Measurements from ENCODE around the gene SLC6A12. TPM values are rescaled to one million over a fixed set of nuclear protein-coding genes. Genes with fewer than 3 reads are reported as not detected.

Gene SLC6A12
- total RNA-seq, 6 experiments from 2014 or later: not detected

DNA sequence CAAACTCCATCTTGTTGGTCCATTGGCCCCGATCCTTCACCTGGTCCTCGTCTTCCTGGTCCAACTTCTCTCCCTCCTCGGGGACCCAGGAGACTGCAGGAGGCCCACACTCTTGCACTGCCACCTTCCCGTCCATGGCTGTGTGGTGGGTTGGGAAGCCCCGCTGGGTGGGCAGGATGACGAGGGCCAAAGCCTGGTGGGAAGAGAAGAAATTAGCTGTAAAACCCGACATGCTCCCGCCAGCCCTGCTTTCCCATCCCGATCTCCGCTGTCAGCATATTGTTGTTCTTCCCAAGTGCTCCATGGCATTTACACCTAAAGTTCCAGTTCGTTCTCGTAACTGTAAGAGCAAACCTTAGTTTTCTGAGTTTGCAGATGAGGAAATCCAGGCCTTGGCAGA, 4.1 kb downstream of the SLC6A12 start:
- TF ChIP-seq, protein P1, sequence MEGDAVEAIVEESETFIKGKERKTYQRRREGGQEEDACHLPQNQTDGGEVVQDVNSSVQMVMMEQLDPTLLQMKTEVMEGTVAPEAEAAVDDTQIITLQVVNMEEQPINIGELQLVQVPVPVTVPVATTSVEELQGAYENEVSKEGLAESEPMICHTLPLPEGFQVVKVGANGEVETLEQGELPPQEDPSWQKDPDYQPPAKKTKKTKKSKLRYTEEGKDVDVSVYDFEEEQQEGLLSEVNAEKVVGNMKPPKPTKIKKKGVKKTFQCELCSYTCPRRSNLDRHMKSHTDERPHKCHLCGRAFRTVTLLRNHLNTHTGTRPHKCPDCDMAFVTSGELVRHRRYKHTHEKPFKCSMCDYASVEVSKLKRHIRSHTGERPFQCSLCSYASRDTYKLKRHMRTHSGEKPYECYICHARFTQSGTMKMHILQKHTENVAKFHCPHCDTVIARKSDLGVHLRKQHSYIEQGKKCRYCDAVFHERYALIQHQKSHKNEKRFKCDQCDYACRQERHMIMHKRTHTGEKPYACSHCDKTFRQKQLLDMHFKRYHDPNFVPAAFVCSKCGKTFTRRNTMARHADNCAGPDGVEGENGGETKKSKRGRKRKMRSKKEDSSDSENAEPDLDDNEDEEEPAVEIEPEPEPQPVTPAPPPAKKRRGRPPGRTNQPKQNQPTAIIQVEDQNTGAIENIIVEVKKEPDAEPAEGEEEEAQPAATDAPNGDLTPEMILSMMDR (IDR thresholded peaks at IDR 0.05): no peak
- H3K36me3 Mint-ChIP-seq (ENCODE audit: low read depth): no peaks in the 10 kb centered on the region
- H3K9me3 Mint-ChIP-seq: no peaks in the 10 kb centered on the region
- H3K27ac Mint-ChIP-seq: no peak overlapping the region
- peaks cover 56% of the 10 kb centered on the region for H3K27me3 Mint-ChIP-seq (ENCODE audit: insufficient read depth)
- H3K4me3 Mint-ChIP-seq: no peak overlapping the region
- peaks cover 6% of the 10 kb centered on the region for H3K4me1 Mint-ChIP-seq (ENCODE audit: low read depth)
- no peak for DNase-seq

- Mint-ChIP-seq H3K27ac (no peak overlapping the region), H3K9me3 (no peaks in the 10 kb centered on the region), H3K4me1 (ENCODE audit: low read depth) (peaks cover 6% of the 10 kb centered on the region), H3K27me3 (ENCODE audit: insufficient read depth) (peaks cover 55% of the 10 kb centered on the region), H3K36me3 (ENCODE audit: low read depth) (no peaks in the 10 kb centered on the region), H3K4me3 (no peak overlapping the region)
- TF ChIP-seq, protein P1 (IDR thresholded peaks at IDR 0.05): no peak
- no peak for DNase-seq
Measured at GRCh38 chr12:209246-209645, 4.7 kb downstream of the SLC6A12 start.

GRCh38 chr12:208813-209212, 5.1 kb downstream of the SLC6A12 start:
- no peak overlapping the region for H3K27ac Mint-ChIP-seq
- DNase-seq: no peak
- H3K27me3 Mint-ChIP-seq (ENCODE audit: insufficient read depth): peaks cover 57% of the 10 kb centered on the region
- H3K4me1 Mint-ChIP-seq (ENCODE audit: low read depth): peaks cover 2% of the 10 kb centered on the region
- no peaks in the 10 kb centered on the region for H3K9me3 Mint-ChIP-seq
- H3K36me3 Mint-ChIP-seq (ENCODE audit: low read depth): no peaks in the 10 kb centered on the region
- H3K4me3 Mint-ChIP-seq: no peak overlapping the region
- TF ChIP-seq, protein P1 (IDR thresholded peaks at IDR 0.05): no peak

DNA sequence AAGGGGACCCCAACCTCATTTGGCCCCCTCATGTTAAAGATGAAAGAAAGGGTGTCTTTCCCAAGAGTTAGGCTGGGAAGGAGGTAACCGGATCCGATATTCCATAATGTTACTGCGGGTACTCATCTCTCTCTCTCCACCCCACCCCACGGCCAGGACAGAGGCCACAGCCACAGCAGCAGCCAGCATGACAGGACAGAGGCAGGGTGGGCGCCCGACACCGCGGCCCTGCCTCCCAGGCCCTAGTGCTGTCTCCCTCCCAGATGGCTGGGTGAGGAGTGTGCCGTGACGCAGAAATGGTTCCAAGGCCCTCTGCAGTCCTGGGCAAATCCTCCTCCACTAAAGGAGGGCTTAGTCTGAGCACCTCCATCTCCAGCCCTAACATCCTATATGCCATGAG, 6.2 kb downstream of the SLC6A12 start:
- DNase-seq: no peak
- Mint-ChIP-seq H3K4me1 (ENCODE audit: low read depth) (no peaks in the 10 kb centered on the region), H3K9me3 (no peaks in the 10 kb centered on the region), H3K36me3 (ENCODE audit: low read depth) (no peaks in the 10 kb centered on the region), H3K27ac (no peak overlapping the region), H3K4me3 (no peak overlapping the region), H3K27me3 (ENCODE audit: insufficient read depth) (peaks cover 54% of the 10 kb centered on the region)
- TF ChIP-seq, protein P1 (IDR thresholded peaks at IDR 0.05): no peak

- Mint-ChIP-seq H3K36me3 (ENCODE audit: low read depth) (no peaks in the 10 kb centered on the region), H3K9me3 (no peaks in the 10 kb centered on the region), H3K27ac (no peak overlapping the region), H3K27me3 (ENCODE audit: insufficient read depth) (peaks cover 60% of the 10 kb centered on the region), H3K4me1 (ENCODE audit: low read depth) (no peaks in the 10 kb centered on the region), H3K4me3 (no peak overlapping the region)
- TF ChIP-seq, protein P1 (IDR thresholded peaks at IDR 0.05): no peak
- no peak for DNase-seq
Measured at GRCh38 chr12:206746-207440, 7.1 kb downstream of the SLC6A12 start.

All from HFFc6 (cell line).